Caco-2 (cell line): Measurements from ENCODE around the gene AQP9. TPM values are rescaled to one million over a fixed set of nuclear protein-coding genes. Genes with fewer than 3 reads are reported as not detected.

Experiments
- BruUV-seq: library from RNA; stranded (reverse); fragments of 400-500 nt; replicated peaks from 2 replicates; lab custom pipeline; 2021; lab: Mats Ljungman, UMichigan
- CTCF ChIA-PET: fragments of 300-600 bp; sonication (Branson Sonifier 250); formaldehyde crosslinking; loops from one replicate; lab custom pipeline; 2022; ENCODE audit warnings: antibody characterized with exemption; lab: Charles Lee
- POLR2A ChIA-PET: fragments of 300-600 bp; sonication (Branson Sonifier 250); formaldehyde crosslinking; loops from one replicate; lab custom pipeline; 2022; ENCODE audit warnings: antibody characterized with exemption; lab: Charles Lee
- DNase-seq, 2 experiments: peaks; one replicate each; pipeline versions ENCODE4 v3.0.0 to v3.0.0-alpha.2; 2020 to 2022
- H3K27me3 ChIP-seq: replicated peaks from 2 replicates; pipeline ENCODE4 v1.6.0; 2011; ENCODE audit warnings: low read length; ENCODE audit not compliant: control insufficient read depth, insufficient read depth
- H3K36me3 ChIP-seq: 2 replicates; pipeline ENCODE4 v1.5.1; 2011; ENCODE audit warnings: low read length; ENCODE audit not compliant: control insufficient read depth, insufficient read depth
- H3K4me1 ChIP-seq: fragments of 250-450 bp; sonication (Bioruptor Pico); 2 replicates; pipeline ENCODE4 v1.5.1; 2020; ENCODE audit warnings: mild to moderate bottlenecking
- H3K4me3 ChIP-seq: 2 replicates; pipeline ENCODE4 v1.5.1; 2011; ENCODE audit warnings: low read depth, mild to moderate bottlenecking, control low read depth, low read length
- H3K9me3 ChIP-seq: fragments of 250-450 bp; sonication (Bioruptor Pico); 2 replicates; pipeline ENCODE4 v1.5.1; 2020; ENCODE audit warnings: mild to moderate bottlenecking, moderate library complexity
- H3K27ac Mint-ChIP-seq: one replicate; pipeline ENCODE4 v1.8.0; 2022; ENCODE audit warnings: mixed read lengths; ENCODE audit not compliant: unreplicated experiment
- H3K27me3 Mint-ChIP-seq: one replicate; pipeline ENCODE4 v1.8.0; 2022; ENCODE audit warnings: mixed read lengths; ENCODE audit not compliant: insufficient read depth, unreplicated experiment
- H3K36me3 Mint-ChIP-seq: one replicate; pipeline ENCODE4 v1.8.0; 2022; ENCODE audit warnings: mild to moderate bottlenecking, mixed read lengths; ENCODE audit not compliant: insufficient read depth, unreplicated experiment
- H3K4me1 Mint-ChIP-seq: one replicate; pipeline ENCODE4 v1.8.0; 2022; ENCODE audit warnings: low read depth, mixed read lengths; ENCODE audit not compliant: unreplicated experiment
- H3K4me3 Mint-ChIP-seq: one replicate; pipeline ENCODE4 v1.8.0; 2022; ENCODE audit warnings: mild to moderate bottlenecking, moderate library complexity, mixed read lengths; ENCODE audit not compliant: unreplicated experiment
- H3K9me3 Mint-ChIP-seq: one replicate; pipeline ENCODE4 v1.8.0; 2022; ENCODE audit warnings: mixed read lengths; ENCODE audit not compliant: unreplicated experiment
- CTCF ChIP-seq, 2 experiments: fragments of 200-600 bp in 1 of 2; IDR thresholded peaks; 1 replicate in 1 of 2; 2 replicates in 1 of 2; pipeline versions ENCODE4 v1.5.1 to v1.8.0; 2011 to 2022; ENCODE audit warnings: antibody characterized with exemption in 1 of 2, control low read depth in 1 of 2, inconsistent platforms in 1 of 2, low read depth in 1 of 2, low read length in 1 of 2, mild to moderate bottlenecking in 1 of 2, moderate library complexity in 1 of 2; ENCODE audit not compliant: insufficient read depth in 1 of 2, severe bottlenecking in 1 of 2, unreplicated experiment in 1 of 2
- intact Hi-C: fragments of 100-400 bp; cut with micrococcal nuclease; formaldehyde crosslinking; loops from one replicate; pipeline ENCODE4 v1.10.0; 2022; ENCODE audit not compliant: unreplicated experiment
- total RNA-seq: library from RNA; stranded (reverse); gene quantifications from 2 replicates; pipeline ENCODE4 v1.2.3, GENCODE V29; 2022

The AQP9 gene
- total RNA-seq, 1 experiment from 2014 or later: not detected

- BruUV-seq: no TSS peak
- no peaks in the 10 kb centered on the region for H3K4me1 ChIP-seq
- H3K27me3 Mint-ChIP-seq: peaks cover 14% of the 10 kb centered on the region
- no peaks in the 10 kb centered on the region for H3K9me3 ChIP-seq
- intact Hi-C loops: no loop called here
- no peaks in the 10 kb centered on the region for H3K9me3 Mint-ChIP-seq
- H3K4me3 Mint-ChIP-seq: no peak overlapping the region
- CTCF ChIA-PET: no interaction called here
- TF ChIP-seq CTCF (IDR thresholded peaks at IDR 0.05; ENCODE audit: insufficient read depth in 1 of 2, low read depth in 1 of 2, low read length in 1 of 2, severe bottlenecking in 1 of 2, unreplicated experiment in 1 of 2): no peak
- no peak overlapping the region for H3K27ac Mint-ChIP-seq
- no peak overlapping the region for H3K4me3 ChIP-seq
- H3K27me3 ChIP-seq: no peaks in the 10 kb centered on the region; the same call in 1 of the 2 replicates
- H3K36me3 Mint-ChIP-seq: no peaks in the 10 kb centered on the region
- H3K4me1 Mint-ChIP-seq: no peaks in the 10 kb centered on the region
- H3K36me3 ChIP-seq: no peaks in the 10 kb centered on the region
- POLR2A ChIA-PET: no interaction called here
- no peak for DNase-seq
Observed at GRCh38 chr15:58146749-58147148, 8.6 kb downstream of the AQP9 start.

- BruUV-seq: no TSS peak
- no peak overlapping the region for H3K4me3 ChIP-seq
- no peak for TF ChIP-seq CTCF (IDR thresholded peaks at IDR 0.05; ENCODE audit: insufficient read depth in 1 of 2, low read depth in 1 of 2, low read length in 1 of 2, severe bottlenecking in 1 of 2, unreplicated experiment in 1 of 2)
Observed at GRCh38 chr15:58147171-58147611, 9.0 kb downstream of the AQP9 start.

GRCh38 chr15:58148120-58148519 is 9.9 kb downstream of the AQP9 start:
- POLR2A ChIA-PET: no interaction called here
- DNase-seq: no peak
- Mint-ChIP-seq H3K4me3 (no peak overlapping the region), H3K27ac (no peak overlapping the region), H3K4me1 (no peaks in the 10 kb centered on the region), H3K27me3 (peaks cover 9% of the 10 kb centered on the region), H3K36me3 (no peaks in the 10 kb centered on the region), H3K9me3 (no peaks in the 10 kb centered on the region)
- Histone ChIP-seq H3K4me1 (no peaks in the 10 kb centered on the region), H3K27me3 (no peaks in the 10 kb centered on the region; the same call in 1 of the 2 replicates), H3K9me3 (no peaks in the 10 kb centered on the region), H3K36me3 (no peaks in the 10 kb centered on the region), H3K4me3 (no peak overlapping the region)
- intact Hi-C loops: no loop called here
- BruUV-seq: no TSS peak
- CTCF ChIA-PET: no interaction called here
- TF ChIP-seq CTCF (IDR thresholded peaks at IDR 0.05; ENCODE audit: insufficient read depth in 1 of 2, low read depth in 1 of 2, low read length in 1 of 2, severe bottlenecking in 1 of 2, unreplicated experiment in 1 of 2): no peak

More at GRCh38 chr15:58147171-58147611, 9.0 kb downstream of the AQP9 start:
- Mint-ChIP-seq H3K9me3 (no peaks in the 10 kb centered on the region), H3K4me1 (no peaks in the 10 kb centered on the region), H3K27ac (no peak overlapping the region), H3K27me3 (peaks cover 14% of the 10 kb centered on the region), H3K4me3 (no peak overlapping the region), H3K36me3 (no peaks in the 10 kb centered on the region)
- intact Hi-C loops: no loop called here
- H3K4me1 ChIP-seq: no peaks in the 10 kb centered on the region
- no peaks in the 10 kb centered on the region for H3K9me3 ChIP-seq
- no peak for DNase-seq
- ChIA-PET CTCF (no interaction called here), POLR2A (no interaction called here)
- H3K36me3 ChIP-seq: no peaks in the 10 kb centered on the region
- H3K27me3 ChIP-seq: no peaks in the 10 kb centered on the region; the same call in 1 of the 2 replicates
